Prostate gland (tissue), 2 donors: ENCODE results near the gene ADCY1. TPM values are rescaled to one million over a fixed set of nuclear protein-coding genes. Genes with fewer than 3 reads are reported as not detected.

Source experiments
- DNase-seq: peaks from one replicate; pipeline ENCODE4 v3.0.0-alpha.2; 2019; ENCODE audit warnings: low spot score
- H3K27ac ChIP-seq, 2 donors: fragments of 200-600 bp; sonication (generic); 2 replicates each; pipeline ENCODE4 v1.5.1; 2017 to 2019
- H3K27me3 ChIP-seq: fragments of 200-600 bp; sonication (generic); replicated peaks from 2 replicates; pipeline ENCODE4 v1.5.1; 2019; ENCODE audit not compliant: insufficient read depth
- H3K36me3 ChIP-seq, 2 donors: fragments of 200-600 bp; sonication (generic); 1 replicate in 1 of 2; 2 replicates in 1 of 2; pipeline versions ENCODE4 v1.5.1 to v1.8.1; 2017 to 2019
- H3K4me1 ChIP-seq: fragments of 200-600 bp; sonication (generic); replicated peaks from 2 replicates; pipeline ENCODE4 v1.5.1; 2019
- H3K4me3 ChIP-seq, 2 donors: fragments of 200-600 bp; sonication (generic); 2 replicates each; pipeline ENCODE4 v1.5.1; 2017 to 2019
- H3K9me3 ChIP-seq: fragments of 200-600 bp; sonication (generic); 2 replicates; pipeline ENCODE4 v1.5.1; 2017
- CTCF ChIP-seq, 4 experiments: fragments of 200-600 bp in 2 of 4; fragments of 450-650 bp in 2 of 4; sonication (generic) in 2 of 4; IDR thresholded peaks; 1 replicate in 3 of 4; 2 replicates in 1 of 4; pipeline ENCODE4 v1.5.1; 2016 to 2019; ENCODE audit warnings: antibody characterized with exemption in 4 of 4, mild to moderate bottlenecking in 2 of 4, moderate library complexity in 2 of 4
- POLR2A ChIP-seq: fragments of 450-650 bp; IDR thresholded peaks from one replicate; pipeline ENCODE4 v1.6.1; 2016; ENCODE audit warnings: antibody characterized with exemption, mild to moderate bottlenecking
- POLR2AphosphoS5 ChIP-seq: sonication (generic); formaldehyde crosslinking; IDR thresholded peaks from one replicate; pipeline ENCODE4 v1.6.1; 2017; ENCODE audit warnings: antibody characterized with exemption
- WGBS: methylation state at CpG from one replicate; pipeline ENCODE4 v1.1.5; 2018; 5-methylcytosine and 5-hydroxymethylcytosine counted together
- intact Hi-C: fragments of 100-400 bp; cut with DNase I; formaldehyde crosslinking; loops from one replicate; pipeline ENCODE4 v1.14.2; 2022
- total RNA-seq, 2 donors: library from RNA; depleted of rRNA; stranded (reverse); fragments of >200 nt; gene quantifications; one replicate each; pipeline ENCODE4 v1.1.0, GENCODE V29; 2016

The ADCY1 gene
- total RNA-seq, 2 donors from 2014 or later = 4.5 to 17.0 TPM

GRCh38 chr7:45663965-45664633 lies 89.9 kb downstream of the ADCY1 start:
- DNase-seq = peak; percentile 2
- 74% methylated on average over 9 of the region's 9 CpGs for WGBS

GRCh38 chr7:45665172-45665571 lies 91.0 kb downstream of the ADCY1 start:
- Histone ChIP-seq H3K4me1 (no peaks in the 10 kb centered on the region), H3K27ac (no peak overlapping the region), H3K4me3 (no peak overlapping the region), H3K9me3 (no peaks in the 10 kb centered on the region), H3K27me3 (no peaks in the 10 kb centered on the region), H3K36me3 (no peaks in the 10 kb centered on the region)
- intact Hi-C loops = no loop called here
- WGBS = 79% methylated on average over 7 of the region's 7 CpGs
- TF ChIP-seq CTCF (IDR thresholded peaks at IDR 0.05) (no peak), POLR2A (no peak), POLR2AphosphoS5 (no peak)
- DNase-seq = peak; percentile 2

More at GRCh38 chr7:45663965-45664633, 89.9 kb downstream of the ADCY1 start:
- TF ChIP-seq POLR2A = no peak
- TF ChIP-seq POLR2AphosphoS5 = no peak
- TF ChIP-seq CTCF (IDR thresholded peaks at IDR 0.05) = no peak
- Histone ChIP-seq H3K9me3 (no peaks in the 10 kb centered on the region), H3K27ac (peak overlapping the region in 1 of 2 donors; percentile 5), H3K4me1 (no peaks in the 10 kb centered on the region), H3K4me3 (no peak overlapping the region), H3K27me3 (no peaks in the 10 kb centered on the region), H3K36me3 (no peaks in the 10 kb centered on the region)
- intact Hi-C loops = no loop called here

- no peaks in the 10 kb centered on the region for H3K9me3 ChIP-seq
- intact Hi-C loops = no loop called here
- H3K27ac ChIP-seq = no peak overlapping the region
- TF ChIP-seq CTCF (IDR thresholded peaks at IDR 0.05) = no peak
- no peak for TF ChIP-seq POLR2A
- no peak for TF ChIP-seq POLR2AphosphoS5
- no peaks in the 10 kb centered on the region for H3K4me1 ChIP-seq
- no peaks in the 10 kb centered on the region for H3K36me3 ChIP-seq
- 77% methylated on average over 7 of the region's 7 CpGs for WGBS
- no peak overlapping the region for H3K4me3 ChIP-seq
- DNase-seq = peak; percentile 2
- no peaks in the 10 kb centered on the region for H3K27me3 ChIP-seq
These were observed 96.1 kb downstream of the ADCY1 start for GRCh38 chr7:45670227-45670626.

- TF ChIP-seq POLR2AphosphoS5 (no peak), POLR2A (no peak), CTCF (IDR thresholded peaks at IDR 0.05) (no peak)
- H3K36me3 ChIP-seq = no peaks in the 10 kb centered on the region
- intact Hi-C loops = no loop called here
- peak; percentile 1 for DNase-seq
- H3K27me3 ChIP-seq = no peaks in the 10 kb centered on the region
- 94% methylated on average over 5 of the region's 6 CpGs for WGBS
- no peak overlapping the region for H3K4me3 ChIP-seq
- H3K27ac ChIP-seq = no peak overlapping the region
- H3K4me1 ChIP-seq = no peaks in the 10 kb centered on the region
- H3K9me3 ChIP-seq = no peaks in the 10 kb centered on the region
These were observed 96.5 kb downstream of the ADCY1 start for GRCh38 chr7:45670717-45671116.

- H3K36me3 ChIP-seq = no peaks in the 10 kb centered on the region
- H3K27ac ChIP-seq = no peak overlapping the region
- no peaks in the 10 kb centered on the region for H3K27me3 ChIP-seq
- intact Hi-C loops = no loop called here
- DNase-seq = no peak
- H3K9me3 ChIP-seq = no peaks in the 10 kb centered on the region
- no peak for TF ChIP-seq POLR2A
- TF ChIP-seq CTCF (IDR thresholded peaks at IDR 0.05) = no peak
- TF ChIP-seq POLR2AphosphoS5 = no peak
- H3K4me3 ChIP-seq = no peak overlapping the region
- H3K4me1 ChIP-seq = no peaks in the 10 kb centered on the region
- 63% methylated on average over 9 of the region's 9 CpGs for WGBS
These were observed 103.2 kb downstream of the ADCY1 start for GRCh38 chr7:45677311-45677900.
